GM21717 (cell line): Measurements from ENCODE around the gene MYO3B.

ENCODE experiments used
- ATAC-seq: cut with Tn5 transposase; IDR thresholded peaks from one replicate; pipeline ENCODE4 v1.9.1; 2021; ENCODE audit warnings: mild to moderate bottlenecking, moderate library complexity; ENCODE audit not compliant: unreplicated experiment

Gene MYO3B

DNA sequence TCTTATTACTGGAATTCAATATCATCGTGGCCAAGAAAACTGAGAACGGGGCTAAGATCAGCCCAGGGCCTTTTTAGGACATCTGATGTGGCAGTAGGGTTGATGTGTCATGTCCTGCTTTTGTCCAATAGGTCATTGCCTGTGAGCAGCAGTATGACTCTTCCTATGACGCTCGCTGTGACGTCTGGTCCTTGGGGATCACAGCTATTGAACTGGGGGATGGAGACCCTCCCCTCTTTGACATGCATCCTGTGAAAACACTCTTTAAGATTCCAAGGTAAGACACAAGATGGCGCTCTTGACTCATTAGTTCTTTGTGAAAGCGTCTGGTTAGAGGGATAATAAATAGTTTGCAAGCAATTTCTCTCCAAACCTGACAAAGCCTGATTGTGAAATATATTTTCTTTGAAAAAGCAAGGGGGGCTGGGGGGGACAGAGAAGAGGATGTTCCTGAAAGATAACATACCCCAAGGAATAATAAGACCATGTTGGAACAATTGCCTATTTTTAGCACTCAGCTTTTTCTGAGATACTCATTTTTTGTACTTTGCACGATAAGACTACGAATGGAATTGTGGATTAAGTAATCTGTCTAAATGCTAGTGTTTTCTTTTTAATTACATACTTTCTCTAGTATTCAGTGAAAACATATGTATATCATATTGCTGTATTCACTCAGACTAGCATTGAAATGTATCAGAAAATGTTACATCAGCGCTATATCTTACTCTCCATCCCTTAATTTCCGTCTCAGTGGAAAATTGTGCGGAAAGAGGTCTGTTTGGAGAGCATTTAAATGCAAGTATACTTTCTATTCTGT, 58.1 kb downstream of the MYO3B start:
- no peak for ATAC-seq

DNA sequence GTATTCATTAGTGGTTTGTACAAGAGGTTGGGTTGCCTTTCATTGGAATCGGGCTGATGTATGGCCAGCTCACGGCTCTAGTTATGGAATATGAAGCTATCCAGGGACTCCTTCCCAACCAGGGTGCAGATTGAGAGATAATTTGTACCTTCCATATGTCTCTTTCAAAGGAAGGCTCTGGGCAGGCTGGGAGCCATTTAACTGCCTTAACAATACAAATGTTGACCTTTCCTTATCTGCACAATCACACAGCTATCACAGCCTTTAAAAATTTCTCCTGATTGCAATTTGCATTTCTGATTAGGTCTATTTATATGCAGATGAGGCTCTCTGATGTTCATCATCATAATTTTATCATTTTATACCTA, 58.7 kb downstream of the MYO3B start:
- ATAC-seq: no peak

DNA sequence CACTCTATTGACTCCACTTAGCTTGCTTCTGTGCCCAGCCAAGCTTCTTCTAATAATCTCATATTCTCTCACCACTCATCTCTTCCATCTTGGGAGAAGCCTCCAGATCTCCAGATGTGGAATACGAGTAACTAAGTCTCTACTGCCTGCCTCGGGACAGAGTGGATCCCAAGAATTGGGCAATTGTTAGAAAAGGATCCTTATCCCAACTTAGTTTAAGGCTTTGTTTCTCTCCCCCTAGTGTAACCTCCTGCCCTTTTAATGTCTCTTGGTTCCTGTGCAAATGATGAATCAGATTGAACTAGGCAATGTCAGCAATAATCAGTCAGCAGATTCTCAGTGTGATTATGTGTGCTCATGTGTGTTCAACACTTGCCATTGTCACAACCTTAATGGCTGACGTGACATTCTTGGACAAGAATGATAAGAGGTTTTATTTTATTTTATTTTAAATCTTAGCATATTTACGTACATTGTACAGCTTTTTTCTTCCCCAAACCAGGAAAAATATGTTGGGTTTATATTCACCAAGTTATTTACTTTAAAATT, 59.7 kb downstream of the MYO3B start:
- no peak for ATAC-seq

DNA sequence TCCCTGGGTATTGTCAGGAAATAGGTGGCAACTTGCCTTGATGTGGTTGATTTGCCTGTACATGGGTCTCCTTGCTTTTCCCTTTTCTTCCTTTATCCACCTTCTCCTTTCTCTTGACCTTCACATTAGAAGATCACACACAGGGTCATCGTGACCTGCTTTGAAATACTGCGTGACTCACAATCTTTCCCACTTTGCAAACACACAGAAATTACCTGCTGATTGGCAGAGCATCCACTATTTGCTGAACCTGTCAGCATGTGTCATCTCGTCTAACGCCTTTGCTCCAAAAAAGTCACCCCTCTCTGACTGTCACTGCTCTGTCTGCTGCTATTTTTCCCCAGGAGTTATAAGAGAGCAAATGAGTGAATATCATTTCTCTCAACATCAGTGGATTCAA, 60.8 kb downstream of the MYO3B start:
- ATAC-seq: no peak

DNA sequence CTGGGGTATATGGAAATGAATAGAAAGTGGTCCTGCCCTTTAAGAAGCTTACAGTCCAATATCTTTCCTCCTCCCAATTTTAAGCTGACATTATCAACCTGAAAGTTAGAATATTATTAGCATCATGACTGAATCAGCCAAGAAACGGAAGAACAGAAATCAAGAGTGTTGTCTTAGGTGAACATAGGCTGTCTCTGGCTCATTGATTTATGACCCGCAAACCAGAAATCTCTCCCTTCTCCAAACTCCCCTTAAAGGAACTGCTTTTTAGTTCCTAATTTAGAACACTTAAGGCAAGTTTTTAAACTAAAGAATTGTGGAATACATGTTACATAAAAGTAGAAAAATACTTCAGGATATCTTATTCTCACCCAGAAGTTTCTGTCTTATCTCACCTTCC, 62.7 kb downstream of the MYO3B start:
- ATAC-seq: no peak

DNA sequence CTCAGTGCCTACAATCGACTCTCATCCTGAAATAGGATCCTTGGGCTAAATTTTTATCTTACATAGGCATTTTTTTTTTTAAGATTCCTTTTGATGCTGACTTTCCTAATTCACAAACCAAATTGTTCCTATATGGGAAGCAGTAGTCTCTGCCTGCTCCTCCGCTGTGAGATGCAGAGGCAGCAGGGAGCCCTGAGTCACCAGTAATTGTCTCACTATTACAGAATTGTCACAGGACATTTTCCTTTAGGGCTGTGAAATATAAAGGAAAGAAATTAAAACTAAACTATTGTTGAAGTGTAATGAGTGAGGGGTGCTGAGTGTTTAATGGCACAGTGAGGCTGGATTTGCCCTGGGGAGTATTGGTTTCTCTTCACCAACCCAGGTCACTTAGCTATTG, 63.8 kb downstream of the MYO3B start:
- ATAC-seq: no peak

DNA sequence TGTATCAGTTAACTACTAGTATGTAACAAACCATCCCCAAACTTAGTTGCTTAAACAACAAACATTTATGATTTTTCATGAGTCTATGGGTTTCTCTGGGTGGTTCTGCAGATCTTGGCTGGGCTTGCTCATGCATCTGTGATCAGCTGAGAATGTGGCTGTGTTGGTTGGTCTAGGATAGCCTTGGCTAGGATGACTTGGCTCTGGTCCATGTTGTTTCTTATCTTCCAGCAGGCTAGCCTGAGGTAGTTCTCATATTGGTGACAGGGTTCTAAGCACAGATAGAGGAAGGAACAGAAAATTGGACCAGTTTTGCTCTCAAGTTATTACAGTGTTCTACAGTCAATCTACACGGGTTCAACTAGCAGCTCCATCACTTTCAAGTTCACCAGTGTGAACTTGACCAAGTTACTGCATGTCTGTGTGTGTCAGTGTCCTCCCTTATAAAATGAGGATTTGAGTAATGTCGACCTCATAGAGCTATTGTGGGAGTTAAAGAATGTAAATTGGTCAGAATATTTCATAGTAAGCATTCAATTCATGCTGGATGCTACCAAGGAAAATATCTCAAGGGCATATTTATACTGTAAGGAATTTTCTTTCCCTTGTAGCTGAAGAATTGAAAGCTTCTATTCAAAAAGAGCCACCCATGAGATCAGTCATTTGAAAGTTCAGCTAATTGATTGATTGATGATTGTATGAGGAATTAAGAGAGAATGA, 65.3 kb downstream of the MYO3B start:
- ATAC-seq: no peak

DNA sequence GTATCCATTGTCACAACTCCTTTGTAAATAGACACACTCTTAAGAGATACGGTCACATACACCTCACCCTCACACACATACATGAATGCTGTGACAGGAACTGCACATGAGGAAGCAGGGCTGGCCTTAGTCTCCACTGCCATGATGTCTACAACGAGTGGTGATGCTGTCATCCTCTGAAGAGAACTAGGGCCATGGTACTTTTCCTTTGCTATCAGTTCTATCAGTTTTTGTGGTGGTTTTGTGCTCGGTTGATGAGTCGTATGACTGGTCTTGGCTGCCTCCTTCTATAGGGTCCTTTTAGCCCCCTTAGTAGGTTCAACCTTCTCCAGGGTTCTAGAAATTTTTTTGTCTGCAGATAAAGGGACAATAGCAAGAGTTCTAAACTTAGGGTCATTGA, 66.0 kb downstream of the MYO3B start:
- no peak for ATAC-seq

DNA sequence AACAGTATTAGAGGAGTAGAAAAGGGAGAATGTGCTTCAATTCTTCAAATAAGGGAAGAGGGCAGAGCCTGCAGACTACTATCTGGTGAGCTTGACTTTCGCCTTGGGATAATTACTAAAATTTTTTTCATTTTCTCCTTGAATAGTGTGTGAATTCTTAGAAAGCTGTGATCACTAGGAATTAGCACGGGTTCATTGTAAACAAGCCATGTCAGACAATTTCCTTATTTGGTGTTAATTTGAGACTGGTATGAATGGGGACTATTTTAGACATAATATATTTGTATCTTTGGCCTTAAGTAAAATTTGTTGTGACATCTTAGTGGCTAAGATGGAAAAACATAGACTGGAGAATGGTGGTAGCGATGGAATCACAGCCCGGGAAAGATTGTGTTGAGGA, 66.6 kb downstream of the MYO3B start:
- no peak for ATAC-seq

DNA sequence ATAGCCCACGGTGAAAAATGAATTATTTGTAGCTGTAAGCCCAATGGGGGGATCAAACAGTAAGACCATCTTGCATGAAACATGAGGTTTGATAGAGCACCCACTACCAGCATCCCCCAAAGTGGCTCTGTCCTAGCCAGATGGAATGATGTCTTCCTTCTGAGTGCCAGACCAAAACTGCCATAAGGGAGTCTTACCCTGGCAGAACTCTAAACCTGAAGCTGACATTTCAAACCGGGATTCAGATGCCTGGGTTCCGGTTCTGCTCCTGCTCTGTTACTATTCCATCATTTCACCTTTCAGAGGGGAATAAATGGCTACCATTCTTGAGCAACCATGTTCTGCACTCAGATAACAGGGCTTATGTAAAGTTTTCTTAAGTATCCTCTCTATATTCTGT, 67.4 kb downstream of the MYO3B start:
- ATAC-seq: no peak

DNA sequence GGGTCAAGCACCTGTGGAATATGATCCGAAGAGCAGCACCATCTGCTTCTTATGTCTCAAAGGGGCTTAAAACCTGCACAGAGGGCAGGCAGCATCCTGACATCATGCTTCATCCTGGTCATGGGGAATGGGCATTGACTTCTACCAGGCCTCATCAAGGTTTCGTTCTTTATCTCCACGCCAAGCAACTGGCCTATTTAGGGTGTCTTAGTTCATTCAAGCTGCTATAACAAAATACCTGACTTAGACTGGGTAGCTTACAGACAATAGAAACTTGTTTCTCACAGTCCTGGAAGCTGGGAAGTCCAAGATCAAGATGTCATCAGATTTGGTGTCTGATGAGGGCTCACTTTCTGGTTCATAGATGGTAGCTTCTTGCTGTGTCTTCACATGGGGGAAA, 69.4 kb downstream of the MYO3B start:
- ATAC-seq: no peak

DNA sequence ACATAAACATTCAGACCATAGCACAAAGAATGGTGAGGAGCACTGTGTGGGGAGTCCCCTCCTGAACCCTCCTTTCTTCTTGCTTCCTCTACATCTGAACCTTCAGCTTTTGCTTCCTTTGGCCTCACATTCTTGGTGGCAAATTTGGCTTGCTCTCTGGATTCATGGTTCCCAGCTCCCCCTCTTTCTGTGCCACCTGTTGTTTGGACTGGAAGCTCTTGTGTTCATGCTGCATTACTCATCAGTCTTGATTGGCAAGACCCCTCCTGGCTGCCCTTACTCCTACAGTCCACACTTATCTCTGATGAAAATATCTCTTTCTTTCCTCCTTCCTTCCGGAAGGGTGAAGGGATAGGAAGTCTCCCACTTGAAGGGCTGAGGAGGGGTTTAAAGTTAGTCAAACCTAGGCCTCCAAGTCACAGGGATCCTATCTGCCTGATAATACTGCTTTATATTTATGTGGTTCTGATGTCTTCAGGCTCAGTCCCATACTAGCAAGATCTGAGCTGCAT, 70.0 kb downstream of the MYO3B start:
- no peak for ATAC-seq

DNA sequence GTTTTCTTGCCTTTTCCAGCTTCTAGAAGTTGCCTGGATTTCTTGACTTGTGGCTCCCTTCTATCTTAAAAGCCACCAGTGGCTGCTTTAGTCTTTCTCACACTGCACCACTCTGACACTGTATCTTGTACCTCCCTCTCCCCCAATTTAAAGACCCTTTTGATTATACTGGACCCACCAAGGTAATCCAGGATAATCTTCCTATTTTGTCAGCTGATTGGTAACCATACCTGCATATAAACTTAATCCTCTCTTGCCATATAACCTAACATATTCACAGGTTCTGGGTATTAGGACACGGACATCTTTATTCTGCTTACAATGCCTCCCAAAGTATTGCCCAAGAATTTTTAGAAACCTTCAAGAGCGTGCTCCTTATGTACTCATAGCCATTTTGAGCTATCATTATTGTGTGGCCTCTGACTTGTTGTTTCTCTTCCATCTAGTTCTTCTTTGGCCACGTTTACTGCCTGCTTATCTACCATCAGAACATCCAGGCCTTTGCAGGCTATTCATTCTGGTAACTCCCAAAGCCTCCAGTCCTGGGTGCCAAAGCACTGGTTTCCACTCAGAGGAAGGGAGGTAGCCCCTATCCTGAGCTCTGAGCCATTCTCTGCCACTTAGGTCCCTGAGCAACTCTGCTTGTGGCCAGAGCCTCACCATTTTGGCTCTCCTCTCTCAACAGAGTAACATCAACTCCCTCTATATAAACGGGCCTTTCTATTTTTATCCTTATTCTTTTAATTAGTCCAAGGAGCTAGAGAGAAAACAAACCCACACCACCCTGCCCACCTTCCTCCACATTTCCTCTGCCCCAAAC, 70.8 kb downstream of the MYO3B start:
- ATAC-seq: no peak

DNA sequence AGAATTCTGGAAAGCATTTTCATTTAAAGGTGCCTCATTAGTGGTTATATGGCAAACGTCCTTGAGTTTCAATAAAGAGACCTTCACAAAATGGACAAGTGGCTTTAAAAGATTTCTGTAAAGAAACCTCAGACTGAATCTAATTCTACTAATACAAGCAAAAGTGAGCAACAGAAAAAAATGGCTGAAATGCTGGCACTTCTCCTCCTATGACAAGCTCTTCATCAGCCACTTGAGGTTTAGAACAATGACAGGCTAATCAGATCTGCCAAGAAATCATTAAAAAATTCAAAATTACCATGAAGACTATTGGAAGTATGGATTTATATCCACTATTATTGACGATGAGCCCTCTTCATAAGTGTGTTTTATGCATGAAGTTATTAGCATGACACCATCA, 71.8 kb downstream of the MYO3B start:
- no peak for ATAC-seq

DNA sequence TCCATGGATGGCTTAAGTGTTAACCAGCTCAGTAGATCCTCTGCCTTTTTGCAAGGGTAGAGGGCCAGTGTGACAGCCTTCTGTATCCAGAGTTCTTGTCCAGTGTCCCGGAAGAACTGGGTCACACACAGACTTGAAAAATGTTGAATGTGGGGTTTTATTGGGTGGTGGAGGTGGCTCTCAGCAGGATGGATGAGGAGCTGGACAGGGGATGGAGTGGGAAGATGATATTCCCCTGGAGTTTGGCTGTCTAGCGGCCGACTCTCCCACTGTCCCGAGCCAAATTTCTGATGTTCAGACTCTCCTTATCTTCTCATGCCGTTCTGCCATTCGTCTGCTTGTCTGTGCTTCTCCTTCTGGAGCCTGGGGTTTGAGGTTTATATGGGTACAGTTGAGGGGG, 72.6 kb downstream of the MYO3B start:
- no peak for ATAC-seq

DNA sequence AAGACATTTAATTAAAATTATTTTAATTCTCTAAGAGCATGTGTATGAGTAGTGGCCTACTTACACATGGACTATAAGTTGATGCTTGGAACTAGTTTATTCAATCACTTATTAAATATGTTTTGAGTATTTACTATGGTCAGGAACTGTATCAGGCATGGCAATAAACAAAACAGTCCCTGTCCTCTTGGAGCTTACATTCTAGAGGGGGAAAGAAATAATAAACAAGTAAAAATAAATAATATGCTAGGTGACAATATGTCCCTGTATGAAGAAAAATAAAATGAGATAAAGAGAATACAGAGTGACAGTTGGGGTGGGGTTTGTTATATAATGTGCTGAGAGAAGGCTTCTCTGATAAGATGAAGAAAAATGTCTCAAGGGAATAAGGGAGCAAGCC, 74.5 kb downstream of the MYO3B start:
- no peak for ATAC-seq

DNA sequence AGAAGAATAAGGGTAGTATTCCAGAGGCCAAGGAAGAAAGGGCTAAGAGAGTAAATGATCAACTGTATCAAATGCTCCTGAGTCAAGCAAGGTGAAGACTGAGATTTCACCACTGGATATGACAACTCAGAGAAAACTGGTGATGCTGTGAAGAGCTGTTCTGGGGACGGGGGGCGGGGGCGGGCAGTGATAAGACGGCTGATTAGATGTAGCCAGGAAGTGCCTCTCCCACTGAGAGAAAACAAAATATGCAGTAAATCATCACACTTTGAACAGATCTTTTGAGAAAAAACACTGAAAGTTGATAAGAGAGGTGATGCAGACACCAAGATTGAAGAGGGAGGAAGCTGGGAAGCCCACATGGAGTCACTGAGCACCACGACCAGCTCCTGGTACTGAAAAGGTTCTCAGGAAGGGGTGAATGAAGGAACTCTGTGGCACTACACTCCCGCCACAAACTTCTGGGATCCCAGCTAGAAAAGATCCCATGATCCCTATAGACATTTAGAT, 75.8 kb downstream of the MYO3B start:
- no peak for ATAC-seq

DNA sequence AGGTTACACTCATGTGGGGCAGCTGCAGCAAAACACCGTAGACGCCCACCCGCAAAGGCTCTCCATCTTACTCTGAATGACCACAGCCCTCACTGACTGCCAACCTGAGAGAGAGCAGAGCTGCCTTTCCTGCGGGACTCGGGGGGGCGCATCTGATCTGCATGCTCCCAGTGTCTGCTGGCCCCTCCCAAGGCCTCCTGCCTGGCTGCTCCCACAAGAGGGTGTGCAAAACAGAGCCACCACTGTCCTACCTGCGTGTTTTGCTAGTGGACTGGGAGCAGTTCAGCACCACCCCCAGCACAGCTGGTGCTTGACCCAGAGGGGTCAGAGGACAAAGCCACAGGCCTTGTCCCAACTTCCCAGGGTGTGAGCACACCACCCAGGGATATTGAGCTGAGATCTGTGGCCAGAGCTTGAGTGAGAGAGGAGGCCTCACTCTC, 76.4 kb downstream of the MYO3B start:
- no peak for ATAC-seq

DNA sequence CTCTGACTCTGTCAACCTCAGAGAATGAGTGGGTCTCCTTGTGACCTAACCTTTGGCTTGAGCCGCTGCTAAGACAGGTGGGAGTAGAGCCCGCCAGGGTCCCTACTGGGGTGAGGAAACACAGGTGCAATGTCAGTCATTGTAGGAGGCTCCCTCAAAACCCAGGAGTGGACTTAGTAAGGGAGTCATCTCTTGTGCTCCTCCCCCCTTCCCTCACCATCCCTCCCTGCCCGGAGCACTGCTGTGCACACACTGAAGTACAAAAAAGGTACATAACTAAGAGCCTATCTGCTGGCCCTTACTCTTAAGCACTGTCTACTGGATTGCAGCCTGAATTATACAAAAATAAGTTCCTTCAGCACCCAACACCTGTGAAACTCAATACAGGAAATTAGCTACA, 77.2 kb downstream of the MYO3B start:
- ATAC-seq: no peak

DNA sequence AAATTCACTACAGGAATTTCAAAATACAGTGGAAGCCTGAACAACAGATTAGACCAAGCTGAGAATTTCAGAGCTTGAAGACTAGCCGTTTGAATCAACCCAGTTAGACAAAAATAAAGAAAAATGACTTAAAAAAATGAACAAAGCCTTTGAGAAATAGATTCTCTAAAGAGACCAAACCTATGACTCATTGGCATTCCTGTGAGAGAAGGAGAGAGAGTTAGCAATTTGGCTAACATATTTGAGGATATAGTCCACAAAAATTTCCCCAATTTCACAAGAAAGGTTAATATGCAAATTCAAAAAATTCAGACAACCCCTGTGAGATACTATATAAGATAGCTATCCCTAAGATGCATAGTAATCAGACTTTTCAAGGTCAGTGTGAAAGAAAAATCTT, 78.0 kb downstream of the MYO3B start:
- no peak for ATAC-seq

DNA sequence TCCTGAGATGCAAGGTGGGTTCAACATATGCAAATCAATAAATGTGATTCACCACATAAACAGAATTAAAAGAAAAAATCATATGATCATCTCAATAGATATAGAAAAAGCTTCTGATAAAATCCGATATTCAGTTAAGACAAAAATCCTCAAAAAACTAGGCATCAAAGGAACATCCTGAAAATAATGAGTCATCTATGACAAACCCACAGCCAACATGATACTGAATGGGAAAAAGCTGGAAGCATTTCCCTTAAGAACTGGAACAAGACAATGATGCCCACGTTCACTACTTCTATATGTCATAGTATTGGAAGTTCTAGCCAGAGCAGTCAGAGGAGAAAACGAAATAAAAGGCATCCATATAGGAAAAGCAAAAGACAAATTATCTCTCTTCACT, 80.4 kb downstream of the MYO3B start:
- no peak for ATAC-seq
